NCI-H1930 (cell line): ENCODE results near the gene COL7A1.

Experiments
- DNase-seq, 2 experiments: peaks; one replicate each; lab custom pipeline; 2025; lab: John Stamatoyannopoulos, UW

Gene COL7A1

DNA sequence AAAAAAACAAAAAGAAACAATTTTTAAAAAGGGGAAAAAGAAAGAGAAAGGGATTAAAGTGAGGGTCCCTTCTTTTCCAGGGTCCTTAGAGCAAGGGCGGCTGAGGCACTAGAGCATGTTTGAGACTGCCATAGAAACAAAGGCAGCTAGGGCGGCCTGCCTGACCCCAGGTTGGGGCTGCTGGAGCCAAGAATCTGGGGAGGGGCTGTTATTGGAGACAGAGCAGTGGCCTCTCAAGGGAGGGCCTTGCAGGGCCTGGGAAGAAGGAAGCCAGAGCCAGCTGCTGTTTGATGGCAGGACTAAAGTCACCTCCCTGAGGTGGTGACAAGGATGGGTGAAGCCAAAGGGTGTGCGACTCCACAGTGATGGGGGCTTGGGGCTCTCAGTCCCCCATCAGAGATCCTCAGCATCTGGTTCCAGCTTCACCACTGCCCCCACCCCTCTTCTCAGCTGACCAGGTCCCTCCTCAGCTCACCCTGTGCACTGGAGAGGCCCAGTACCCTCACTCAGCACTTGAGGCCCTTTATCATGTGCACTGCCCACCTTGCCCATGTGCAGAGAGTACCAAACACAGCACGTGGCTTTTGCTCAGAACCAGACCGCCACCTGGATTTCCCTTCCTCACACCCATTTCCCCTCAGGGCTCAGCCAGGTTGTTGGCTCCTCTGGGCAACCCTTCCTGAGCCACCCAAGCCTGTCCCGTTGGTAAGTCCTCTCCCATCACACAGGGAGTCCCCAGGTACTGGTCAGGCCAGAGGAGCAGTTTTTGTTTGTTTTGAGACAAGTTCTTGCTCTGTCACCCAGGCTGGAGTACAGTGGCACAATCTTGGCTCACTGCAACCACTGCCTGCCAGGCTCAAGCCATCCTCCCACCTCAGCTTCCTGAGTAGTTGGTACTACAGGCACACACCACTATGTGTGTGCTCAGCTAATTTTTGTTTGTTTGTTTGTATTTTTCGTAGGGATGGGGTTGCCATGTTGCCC, 24.7 kb upstream of the COL7A1 start:
- DNase-seq: no peak

DNA sequence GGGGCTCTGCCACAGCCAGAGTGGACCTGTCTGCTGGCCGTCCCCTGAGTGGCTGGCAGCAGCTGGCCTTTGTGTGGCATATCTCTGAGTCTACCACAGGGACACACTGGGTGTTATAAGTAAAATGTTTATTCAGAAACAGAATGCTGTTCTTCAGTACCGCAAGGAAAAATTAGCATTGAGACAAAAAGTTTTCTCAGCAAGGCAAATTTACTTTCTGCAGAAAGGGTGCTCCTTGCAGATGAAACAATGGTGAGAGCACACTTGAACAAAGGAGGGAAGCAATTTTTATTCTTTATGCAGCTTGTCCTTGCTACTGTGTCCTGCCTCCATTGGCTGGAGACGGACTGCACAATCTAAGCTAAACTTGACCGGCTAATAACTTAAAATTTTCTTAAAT, 22.4 kb upstream of the COL7A1 start:
- DNase-seq: no peak

DNA sequence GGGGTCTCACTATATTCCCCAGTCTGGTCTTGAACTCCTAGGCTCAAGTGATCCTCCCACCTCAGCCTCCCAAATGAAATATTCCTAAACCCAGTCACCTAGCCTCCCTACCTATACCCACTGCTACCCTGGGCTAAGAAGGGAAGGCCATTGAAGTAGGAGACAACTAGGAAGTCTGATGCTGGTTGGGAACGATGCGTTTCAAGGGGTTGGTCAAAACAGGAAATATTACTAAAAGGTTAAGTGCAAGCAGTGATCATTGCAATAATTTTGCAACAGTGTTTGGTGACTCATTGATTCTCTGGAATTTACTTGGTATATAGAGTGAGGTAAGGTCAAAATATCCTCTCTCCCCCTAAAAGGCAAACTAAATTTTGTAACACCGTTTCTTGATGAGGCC, 18.9 kb upstream of the COL7A1 start:
- DNase-seq: no peak

- no peak for DNase-seq
These were observed 17.2 kb upstream of the COL7A1 start for GRCh38 chr3:48612309-48612708.

- DNase-seq: peak; percentile 71 to 80
These were observed 14.2 kb upstream of the COL7A1 start, which contains the start of gene UQCRC1 for GRCh38 chr3:48609088-48610005. Gene UQCRC1, minus strand, starts transcription at chr3:48609646. Its CDS starts 26 bp downstream, at chr3:48609620.

GRCh38 chr3:48607519-48607918, 12.4 kb upstream of the COL7A1 start:
- DNase-seq: no peak

DNA sequence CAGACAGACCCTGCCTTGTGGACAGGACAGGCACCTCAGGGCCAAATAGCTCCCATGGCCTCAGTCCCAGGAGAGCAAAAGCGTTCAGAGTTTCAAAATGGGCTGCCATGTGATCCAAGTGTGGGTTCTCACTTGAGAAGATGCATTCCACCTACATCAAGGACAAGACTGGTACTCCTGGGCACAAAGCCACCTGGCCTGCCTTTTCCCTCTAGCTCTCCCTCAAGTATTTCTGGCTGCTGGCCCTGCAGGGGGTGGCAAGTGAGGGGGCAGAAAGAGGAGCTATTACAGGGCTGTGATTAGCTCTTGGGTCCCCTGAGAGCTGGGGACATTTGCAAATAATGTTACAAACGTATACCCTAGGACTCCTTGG, 6.5 kb upstream of the COL7A1 start:
- no peak for DNase-seq

GRCh38 chr3:48600711-48601621, 5.8 kb upstream of the COL7A1 start:
- no peak for DNase-seq

DNA sequence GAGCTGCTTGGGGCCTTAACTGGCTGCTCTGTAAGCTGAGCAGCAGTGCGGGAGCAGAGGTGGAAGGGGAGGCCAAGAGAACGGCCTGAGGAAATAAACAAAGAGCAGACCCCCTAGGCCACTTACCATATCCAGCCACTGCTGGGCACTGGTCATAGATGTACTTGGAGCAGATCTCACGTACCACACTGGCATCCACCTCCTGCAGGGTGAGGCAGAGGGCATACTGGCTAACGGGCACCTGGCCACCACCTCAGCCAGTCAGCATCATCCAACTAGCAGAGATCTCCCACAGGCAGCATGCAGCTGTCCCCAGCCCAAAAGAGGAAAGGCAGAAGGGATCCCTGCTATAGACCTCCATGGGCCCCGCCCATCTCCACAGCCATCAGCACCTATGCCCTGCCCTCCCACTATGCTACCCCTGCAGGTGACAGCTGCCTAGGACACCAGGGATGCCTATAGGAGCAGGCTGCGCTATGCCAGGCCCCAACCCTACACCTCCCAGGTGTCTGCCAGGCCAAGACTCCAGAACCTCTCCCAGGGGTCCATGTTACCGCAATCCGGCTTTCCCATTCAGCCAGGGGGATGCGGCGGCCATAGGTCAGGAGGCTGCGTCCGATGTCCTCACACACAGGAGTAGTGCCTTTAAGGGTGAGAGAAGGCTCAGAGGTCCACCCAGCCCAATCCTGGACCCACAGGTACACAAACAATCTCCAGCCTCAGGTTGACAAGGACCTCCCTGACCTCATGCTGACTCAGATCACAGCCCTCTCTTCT, 4.6 kb upstream of the COL7A1 start:
- DNase-seq: no peak

GRCh38 chr3:48599077-48599501, 4.0 kb upstream of the COL7A1 start:
- no peak for DNase-seq

- no peak for DNase-seq
These were observed 3.4 kb upstream of the COL7A1 start for GRCh38 chr3:48598323-48599076.

DNA sequence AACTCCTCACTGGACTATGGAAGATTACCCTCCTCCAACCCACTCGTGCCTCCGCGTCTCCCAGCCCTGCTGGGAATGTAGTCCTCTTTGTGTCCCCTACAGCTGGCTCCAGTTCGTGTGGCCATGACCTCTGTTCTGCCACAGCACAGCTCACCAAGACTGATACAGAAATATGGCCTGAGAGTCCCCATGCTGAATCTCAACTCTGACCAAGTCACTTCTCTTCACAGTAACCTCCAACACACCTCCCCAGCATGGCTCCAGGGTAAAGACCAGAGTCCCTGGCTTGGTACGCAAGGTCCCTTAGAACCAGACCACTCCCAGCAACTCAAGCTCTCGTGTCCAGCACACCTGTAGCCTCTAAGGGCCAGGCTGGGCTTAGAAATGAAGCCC, 2.3 kb upstream of the COL7A1 start:
- DNase-seq: no peak

- DNase-seq: no peak
These were observed 1.7 kb upstream of the COL7A1 start for GRCh38 chr3:48596676-48597407.

- no peak for DNase-seq
These were observed 1.0 kb upstream of the COL7A1 start for GRCh38 chr3:48596157-48596556.

DNA sequence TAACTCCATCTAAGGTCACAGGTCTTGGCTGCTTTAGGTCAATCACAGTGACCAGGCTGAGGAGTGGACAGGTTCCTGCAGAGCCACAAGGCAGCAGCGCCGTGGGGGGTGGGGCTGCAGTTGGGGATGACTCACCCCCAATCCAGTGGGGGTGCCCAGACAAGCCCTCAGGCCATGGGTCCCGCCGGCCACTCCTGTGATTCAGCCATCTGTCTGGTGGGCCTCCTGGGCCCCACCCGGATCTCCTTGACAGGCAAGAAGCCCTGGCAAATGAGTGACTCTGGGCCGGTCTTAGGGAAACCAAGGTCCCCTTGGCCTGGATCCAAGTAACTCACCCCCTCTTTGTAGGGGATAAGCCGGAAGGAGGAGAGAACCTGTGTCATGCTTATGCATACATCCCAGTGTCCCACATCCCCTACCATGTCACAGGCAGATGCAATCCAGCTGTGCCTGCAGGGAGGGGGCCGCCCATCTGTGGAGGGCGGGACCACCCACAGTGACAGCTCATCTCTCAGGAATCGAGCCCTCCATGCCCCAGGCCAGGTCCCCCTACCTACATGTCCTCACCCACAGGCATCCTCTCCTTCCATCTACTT, 495 bp upstream of the COL7A1 start:
- DNase-seq: no peak

DNA sequence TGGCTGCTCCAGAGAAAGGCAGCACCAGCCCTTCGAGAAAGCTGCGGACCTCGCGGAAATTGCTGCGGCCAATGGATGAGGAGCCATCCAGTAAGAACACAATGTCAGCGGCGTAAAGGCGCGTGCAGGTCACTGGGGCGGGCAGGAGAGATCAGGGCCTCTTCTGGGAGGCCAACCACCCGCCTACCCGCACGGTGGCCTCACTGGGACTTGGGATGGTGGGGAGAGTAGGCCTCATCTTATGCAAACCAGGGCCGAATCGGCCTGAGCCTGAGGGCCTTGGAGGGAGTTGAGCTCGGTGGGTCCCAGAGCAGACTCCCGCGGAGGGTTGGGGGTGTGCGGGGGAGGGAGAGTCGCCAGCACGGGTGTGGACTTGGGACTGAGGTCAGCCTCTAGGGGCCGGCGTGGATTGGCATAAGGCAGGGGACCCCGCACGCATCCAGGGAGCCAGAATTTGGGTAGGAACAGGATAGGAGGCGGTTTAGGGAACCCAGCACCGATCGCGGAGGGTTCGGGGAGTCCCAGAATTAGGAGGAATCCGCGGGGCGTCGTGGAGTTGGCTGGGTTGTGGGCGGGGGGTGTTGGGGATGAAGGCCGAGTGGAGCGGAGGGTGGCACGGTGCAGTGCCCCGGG, 596 bp downstream of the COL7A1 start:
- no peak for DNase-seq

GRCh38 chr3:48593337-48593736, 1.8 kb downstream of the COL7A1 start:
- DNase-seq: no peak

DNA sequence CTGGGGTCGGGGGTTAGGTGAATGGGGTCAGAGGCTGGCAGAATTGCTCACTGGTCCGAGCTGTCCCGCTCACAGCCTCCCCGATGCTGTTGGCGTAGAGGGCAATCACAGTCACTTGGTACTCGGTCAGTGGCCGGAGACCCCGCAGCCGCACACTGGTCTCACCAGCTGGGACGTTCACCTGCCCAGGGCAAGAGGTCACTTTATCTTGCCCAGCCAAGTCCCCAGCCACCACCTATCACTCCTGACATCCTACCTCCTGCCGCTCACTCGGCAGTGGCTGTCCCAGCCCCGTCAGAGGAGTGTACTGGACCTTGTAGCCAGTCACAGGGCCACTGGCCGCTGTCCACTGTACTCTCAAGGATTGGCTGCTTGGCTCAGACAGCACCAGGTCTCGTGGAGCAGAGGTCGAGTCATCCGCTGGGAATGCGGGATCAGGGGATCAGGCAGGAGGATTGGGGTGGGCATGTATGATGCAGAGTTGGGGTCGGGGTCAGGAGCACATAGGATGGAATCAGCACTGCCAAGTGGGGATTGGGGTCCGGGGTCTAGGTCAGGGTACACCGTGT, 2.5 kb downstream of the COL7A1 start:
- no peak for DNase-seq
